Liver (tissue), 3 donors: ENCODE data around the gene KBTBD7.

ENCODE experiments used
- ATF3 ChIP-seq: IDR thresholded peaks from 2 replicates; pipeline ENCODE4 v1.6.1; 2016; ENCODE audit warnings: antibody characterized with exemption
- CTCF ChIP-seq: fragments of 150-350 bp; IDR thresholded peaks from 2 replicates; pipeline ENCODE4 v1.5.1; 2017; ENCODE audit warnings: improper control_type of control experiment, low read depth, low read length; ENCODE audit not compliant: missing input control
- EGR1 ChIP-seq, 2 donors: IDR thresholded peaks; 2 replicates each; pipeline ENCODE4 v1.6.1; 2016 to 2018; ENCODE audit warnings: antibody characterized with exemption in 2 of 2, low read depth in 2 of 2
- GABPA ChIP-seq, 2 donors: IDR thresholded peaks in 1 of 2; conservative IDR thresholded peaks in 1 of 2; 2 replicates each; pipeline ENCODE4 v1.6.1; 2016; ENCODE audit warnings: antibody characterized with exemption in 2 of 2, mild to moderate bottlenecking in 1 of 2, moderate library complexity in 1 of 2
- MAX ChIP-seq: IDR thresholded peaks from 2 replicates; pipeline ENCODE4 v1.6.1; 2016; ENCODE audit warnings: antibody characterized with exemption
- NR2F2 ChIP-seq: IDR thresholded peaks from 2 replicates; pipeline ENCODE4 v1.6.1; 2016; ENCODE audit warnings: antibody characterized with exemption
- RAD21 ChIP-seq, 2 donors: IDR thresholded peaks; 2 replicates each; pipeline ENCODE4 v1.6.1; 2016; ENCODE audit warnings: antibody characterized with exemption in 2 of 2, mild to moderate bottlenecking in 2 of 2
- SP1 ChIP-seq: IDR thresholded peaks from 2 replicates; pipeline ENCODE4 v1.6.1; 2018; ENCODE audit warnings: antibody characterized with exemption, mild to moderate bottlenecking
- YY1 ChIP-seq: IDR thresholded peaks from 2 replicates; pipeline ENCODE4 v1.6.1; 2016; ENCODE audit warnings: antibody characterized with exemption, mild to moderate bottlenecking
- donor health status: healthy.
- donor health status: healthy.

GRCh38 chr13:41213919-41214318, 19.6 kb upstream of the KBTBD7 start:
- TF ChIP-seq ATF3 (no peak), CTCF (no peak), NR2F2 (no peak), EGR1 (IDR thresholded peaks at IDR 0.05; ENCODE audit: low read depth in 2 of 2) (no peak), SP1 (no peak), MAX (no peak), RAD21 (IDR thresholded peaks at IDR 0.05) (no peak), YY1 (no peak), GABPA (IDR thresholded peaks at IDR 0.05 in 1 of 2, conservative IDR thresholded peaks at IDR 0.05 in 1 of 2) (no peak)
